Measurements from ENCODE around the gene CSF3R. TPM values are rescaled to one million over a fixed set of nuclear protein-coding genes. Genes with fewer than 3 reads are reported as not detected.

Gene CSF3R
- total and polyA plus RNA-seq, 12 donors, result 2.1 to 24.5 (median 11.1) TPM

DNA sequence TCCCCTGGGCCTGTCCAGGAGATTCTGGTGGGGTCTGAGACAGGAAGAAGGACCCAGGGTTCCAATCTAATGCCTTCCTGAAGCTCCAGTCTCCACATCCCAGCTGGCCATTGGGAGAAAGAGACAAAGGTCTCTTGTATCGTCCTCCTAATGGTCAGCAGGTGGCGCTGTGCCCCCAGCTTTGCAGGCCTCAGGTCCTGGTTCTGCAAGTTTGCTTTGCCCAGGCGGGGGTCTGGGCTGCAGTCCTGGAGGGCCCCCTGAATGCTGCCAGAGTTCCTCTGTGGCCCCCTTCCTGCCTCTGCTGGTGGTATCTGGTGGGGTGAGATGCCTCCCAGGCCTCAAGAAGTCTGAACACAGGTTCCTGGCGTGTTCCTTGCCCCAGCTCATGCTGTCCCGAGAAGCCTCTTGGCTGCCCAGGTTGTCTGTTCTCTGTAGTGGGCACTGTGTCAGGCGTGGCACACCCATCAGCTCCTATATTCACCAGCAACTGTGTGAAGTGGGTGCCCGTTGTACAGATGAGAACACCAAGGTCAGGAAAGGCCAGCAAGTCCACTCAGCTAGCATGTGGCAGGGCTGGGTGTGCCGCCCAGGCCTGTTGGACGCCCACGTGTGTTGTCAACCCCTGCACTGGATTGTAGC is 33.8 kb upstream of the CSF3R start:
- Histone ChIP-seq H3K9me3 (replicated peaks in 1 of 3) (no peaks in the 10 kb centered on the region), H3K27ac (no peak overlapping the region), H3K4me1 (replicated peaks in 1 of 2) (no peaks in the 10 kb centered on the region), H3K4me3 (no peak overlapping the region), H3K36me3 (replicated peaks in 1 of 2) (no peaks in the 10 kb centered on the region), H3K27me3 (no peaks in the 10 kb centered on the region)
- WGBS, 4 donors, result 44 to 53% (median 45%) methylated on average over 3 to 10 of the region's 10 CpGs
- intact Hi-C loops (cut with DNase I), result loop anchor here in 1 of 2 donors (10.0 kb wide), 1 partner anchor 918 kb away; no protein-coding TSS in a partner anchor
- TF ChIP-seq, protein P1, sequence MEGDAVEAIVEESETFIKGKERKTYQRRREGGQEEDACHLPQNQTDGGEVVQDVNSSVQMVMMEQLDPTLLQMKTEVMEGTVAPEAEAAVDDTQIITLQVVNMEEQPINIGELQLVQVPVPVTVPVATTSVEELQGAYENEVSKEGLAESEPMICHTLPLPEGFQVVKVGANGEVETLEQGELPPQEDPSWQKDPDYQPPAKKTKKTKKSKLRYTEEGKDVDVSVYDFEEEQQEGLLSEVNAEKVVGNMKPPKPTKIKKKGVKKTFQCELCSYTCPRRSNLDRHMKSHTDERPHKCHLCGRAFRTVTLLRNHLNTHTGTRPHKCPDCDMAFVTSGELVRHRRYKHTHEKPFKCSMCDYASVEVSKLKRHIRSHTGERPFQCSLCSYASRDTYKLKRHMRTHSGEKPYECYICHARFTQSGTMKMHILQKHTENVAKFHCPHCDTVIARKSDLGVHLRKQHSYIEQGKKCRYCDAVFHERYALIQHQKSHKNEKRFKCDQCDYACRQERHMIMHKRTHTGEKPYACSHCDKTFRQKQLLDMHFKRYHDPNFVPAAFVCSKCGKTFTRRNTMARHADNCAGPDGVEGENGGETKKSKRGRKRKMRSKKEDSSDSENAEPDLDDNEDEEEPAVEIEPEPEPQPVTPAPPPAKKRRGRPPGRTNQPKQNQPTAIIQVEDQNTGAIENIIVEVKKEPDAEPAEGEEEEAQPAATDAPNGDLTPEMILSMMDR (IDR thresholded peaks at IDR 0.05), result peak; percentile 47 to 66 (median 63)
- TF ChIP-seq POLR2A (IDR thresholded peaks at IDR 0.05), result no peak
- peak; percentile 21 to 67 (median 47) for DNase-seq

DNA sequence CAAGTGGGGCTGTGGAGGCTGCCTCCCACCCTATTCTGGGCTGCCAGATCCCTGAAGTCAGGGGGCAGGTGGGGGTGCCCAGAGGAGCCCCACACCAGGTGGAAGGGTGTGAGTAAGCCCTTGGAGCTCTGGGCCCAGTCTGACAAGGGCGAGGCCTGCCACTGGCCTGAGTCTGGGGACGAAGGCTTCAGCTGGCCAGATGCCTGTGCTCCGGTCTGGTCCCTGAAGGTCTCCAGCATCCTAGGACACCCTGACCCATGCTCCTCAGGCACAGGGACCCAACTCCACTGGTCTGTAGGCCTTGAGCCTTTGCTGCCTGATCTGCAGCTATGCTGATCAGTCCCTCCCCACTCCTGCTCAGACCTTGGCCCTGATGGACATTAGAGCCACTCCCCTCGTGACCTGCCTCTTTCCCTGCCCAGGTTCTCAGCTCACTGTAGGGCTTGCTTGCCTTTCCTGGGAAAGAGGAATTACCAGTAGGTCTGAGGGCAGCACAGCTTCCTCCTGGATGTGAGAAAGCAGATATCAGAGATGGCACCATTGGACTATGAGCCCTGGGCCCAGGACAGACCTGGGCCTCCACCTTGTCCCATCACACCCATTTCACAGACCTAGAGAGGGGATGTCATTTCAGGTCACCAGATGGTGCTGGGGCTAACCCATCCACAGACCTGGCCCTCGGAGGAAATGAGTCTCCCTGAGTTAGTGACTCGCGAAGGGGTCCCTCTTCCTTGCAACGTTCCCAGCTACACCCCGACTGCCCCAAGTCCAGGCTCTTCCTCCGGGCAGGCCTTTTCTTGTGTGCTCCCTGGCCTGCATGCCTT is 32.8 kb upstream of the CSF3R start:
- no peak overlapping the region for H3K27ac ChIP-seq
- intact Hi-C loops (cut with DNase I), result loop anchor here in 1 of 2 donors (10.0 kb wide), 1 partner anchor 919 kb away; no protein-coding TSS in a partner anchor
- no peaks in the 10 kb centered on the region for H3K9me3 ChIP-seq (replicated peaks in 1 of 3)
- H3K4me3 ChIP-seq, result no peak overlapping the region
- no peaks in the 10 kb centered on the region for H3K4me1 ChIP-seq (replicated peaks in 1 of 2)
- no peaks in the 10 kb centered on the region for H3K27me3 ChIP-seq
- 64 to 82% (median 72%) methylated on average over 7 to 10 of the region's 10 CpGs for WGBS, 4 donors
- no peak for DNase-seq
- no peaks in the 10 kb centered on the region for H3K36me3 ChIP-seq (replicated peaks in 1 of 2)
- TF ChIP-seq POLR2A (IDR thresholded peaks at IDR 0.05), result no peak
- TF ChIP-seq, protein P1 (IDR thresholded peaks at IDR 0.05), result no peak

DNA sequence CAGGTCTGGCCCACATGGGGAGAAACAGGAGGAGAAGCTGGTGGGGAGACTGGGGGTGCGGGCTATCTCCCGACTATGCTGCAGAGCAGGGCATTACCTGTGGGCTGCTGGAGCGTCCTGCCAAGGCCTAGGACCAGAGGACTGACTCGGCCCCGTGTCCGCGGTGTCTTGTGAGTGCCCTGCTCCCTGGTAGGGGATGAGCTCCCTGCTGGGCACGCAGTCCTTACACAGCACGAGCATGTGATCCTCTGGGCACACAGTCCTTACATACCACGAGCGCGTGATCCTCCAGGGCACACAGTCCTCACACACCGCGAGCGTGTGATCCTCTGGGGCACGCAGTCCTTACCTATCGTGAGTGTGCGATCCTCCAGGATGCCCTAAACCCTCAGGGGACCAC is 31.8 kb upstream of the CSF3R start:
- DNase-seq, result no peak
- Histone ChIP-seq H3K4me3 (no peak overlapping the region), H3K27me3 (no peaks in the 10 kb centered on the region), H3K36me3 (replicated peaks in 1 of 2) (no peaks in the 10 kb centered on the region), H3K9me3 (replicated peaks in 1 of 3) (no peaks in the 10 kb centered on the region), H3K4me1 (replicated peaks in 1 of 2) (no peaks in the 10 kb centered on the region), H3K27ac (no peak overlapping the region)
- 82 to 91% (median 84%) methylated on average over 12 to 18 of the region's 18 CpGs for WGBS, 4 donors
- intact Hi-C loops (cut with DNase I), result loop anchor here in 1 of 2 donors (10.0 kb wide), 1 partner anchor 920 kb away; no protein-coding TSS in a partner anchor
- TF ChIP-seq, protein P1 (IDR thresholded peaks at IDR 0.05), result no peak
- TF ChIP-seq POLR2A (IDR thresholded peaks at IDR 0.05), result no peak

DNA sequence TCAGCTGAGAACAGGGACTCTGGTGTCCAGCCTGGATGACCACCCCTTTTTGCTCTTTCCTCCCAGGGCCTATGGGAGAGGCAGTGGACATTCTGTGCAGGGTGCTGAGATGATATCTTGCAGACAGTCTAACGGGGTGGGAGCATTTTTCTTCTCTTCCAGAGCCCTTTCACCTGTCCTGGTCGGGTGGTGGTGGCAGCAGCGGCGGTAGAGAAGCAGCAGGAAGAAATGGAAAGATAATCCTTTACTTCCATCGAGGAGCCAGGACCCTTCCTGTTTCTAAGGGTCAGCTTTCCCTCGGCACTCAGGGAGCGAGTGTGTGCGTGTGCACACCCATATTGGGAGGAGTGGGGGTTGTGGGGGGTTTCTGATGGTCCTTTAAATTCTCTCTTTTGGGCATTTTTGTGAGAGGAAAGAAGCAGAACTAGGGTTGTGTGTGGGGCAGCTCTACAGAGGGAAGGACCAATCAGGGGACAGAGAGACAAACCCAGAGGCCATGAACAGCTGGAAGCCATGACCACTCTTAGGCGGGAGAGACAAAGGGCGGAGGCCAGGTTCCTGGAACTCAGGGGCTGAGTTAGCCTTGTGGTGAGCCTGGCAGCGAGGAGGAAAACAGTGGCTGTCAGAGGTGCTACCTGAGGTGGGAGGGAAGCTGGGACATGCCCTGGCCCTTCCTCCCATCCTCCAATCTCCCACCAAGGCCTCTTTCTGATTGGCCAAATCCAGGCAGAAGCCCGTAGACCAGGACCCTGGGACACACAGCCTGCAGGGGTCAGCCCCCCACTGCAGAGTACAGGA is 31.2 kb upstream of the CSF3R start:
- DNase-seq, result no peak
- Histone ChIP-seq H3K27ac (no peak overlapping the region), H3K4me3 (no peak overlapping the region), H3K27me3 (no peaks in the 10 kb centered on the region), H3K36me3 (replicated peaks in 1 of 2) (no peaks in the 10 kb centered on the region), H3K9me3 (replicated peaks in 1 of 3) (no peaks in the 10 kb centered on the region), H3K4me1 (replicated peaks in 1 of 2) (no peaks in the 10 kb centered on the region)
- intact Hi-C loops (cut with DNase I), result loop anchor here in 1 of 2 donors (10.0 kb wide), 1 partner anchor 921 kb away; no protein-coding TSS in a partner anchor
- 63 to 78% (median 67%) methylated on average over 12 of the region's 12 CpGs for WGBS, 4 donors
- TF ChIP-seq POLR2A (IDR thresholded peaks at IDR 0.05), result no peak
- TF ChIP-seq, protein P1 (IDR thresholded peaks at IDR 0.05), result no peak

Measured in adrenal gland (tissue), 12 donors.